ENCODE data around the gene MED9.
A peak's percentile ranks its signal among the peaks of the same experiment; 100 is the strongest.
"Not testable (repeated sequence)": the region's sequence is repeated elsewhere in the genome, so short reads cannot be mapped to it uniquely, and the experiment has no call there.

The MED9 gene

GRCh38 chr17:17445296-17445924 lies 31.4 kb upstream of the MED9 start:
- peaks cover 0 to 7% of the 10 kb centered on the region in 2 donors for H3K9me3 Mint-ChIP-seq
- DNase-seq (no peak), ATAC-seq (replicated peaks) (no peak)
- no peaks in the 10 kb centered on the region for H3K4me1 Mint-ChIP-seq (ENCODE audit: low read depth in 2 of 2)
- no peak overlapping the region for H3K4me3 Mint-ChIP-seq
- peaks cover 8 to 50% of the 10 kb centered on the region in 2 donors for H3K27me3 Mint-ChIP-seq
- no peak overlapping the region for H3K27ac Mint-ChIP-seq
- no peaks in the 10 kb centered on the region for H3K36me3 Mint-ChIP-seq (ENCODE audit: insufficient read depth)

- Mint-ChIP-seq H3K4me1 (ENCODE audit: low read depth in 2 of 2) (no peaks in the 10 kb centered on the region), H3K27ac (no peak overlapping the region), H3K4me3 (no peak overlapping the region), H3K27me3 (peaks cover 11 to 55% of the 10 kb centered on the region in 2 donors), H3K36me3 (ENCODE audit: insufficient read depth) (no peaks in the 10 kb centered on the region), H3K9me3 (peaks cover 0 to 7% of the 10 kb centered on the region in 2 donors)
- DNase-seq = no peak
- ATAC-seq (replicated peaks) = no peak
These were observed 30.7 kb upstream of the MED9 start for GRCh38 chr17:17445925-17446665.

GRCh38 chr17:17446666-17447155 lies 30.1 kb upstream of the MED9 start:
- peaks cover 11 to 55% of the 10 kb centered on the region in 2 donors for H3K27me3 Mint-ChIP-seq
- H3K27ac Mint-ChIP-seq = no peak overlapping the region
- ATAC-seq (replicated peaks) (no peak), DNase-seq (no peak)
- peaks cover 0 to 7% of the 10 kb centered on the region in 2 donors for H3K9me3 Mint-ChIP-seq
- no peaks in the 10 kb centered on the region for H3K36me3 Mint-ChIP-seq (ENCODE audit: insufficient read depth)
- H3K4me1 Mint-ChIP-seq (ENCODE audit: low read depth in 2 of 2) = no peaks in the 10 kb centered on the region
- no peak overlapping the region for H3K4me3 Mint-ChIP-seq

GRCh38 chr17:17447264-17447663 lies 29.5 kb upstream of the MED9 start:
- Mint-ChIP-seq H3K4me3 (no peak overlapping the region), H3K27me3 (peaks cover 11 to 55% of the 10 kb centered on the region in 2 donors), H3K27ac (no peak overlapping the region), H3K9me3 (peaks cover 0 to 7% of the 10 kb centered on the region in 2 donors), H3K36me3 (ENCODE audit: insufficient read depth) (no peaks in the 10 kb centered on the region), H3K4me1 (ENCODE audit: low read depth in 2 of 2) (no peaks in the 10 kb centered on the region)
- no peak for DNase-seq
- ATAC-seq (replicated peaks) = no peak

GRCh38 chr17:17448076-17448475 lies 28.7 kb upstream of the MED9 start:
- ATAC-seq (replicated peaks) (no peak), DNase-seq (no peak)
- Mint-ChIP-seq H3K4me3 (no peak overlapping the region), H3K27ac (no peak overlapping the region), H3K27me3 (peaks cover 11 to 55% of the 10 kb centered on the region in 2 donors), H3K4me1 (ENCODE audit: low read depth in 2 of 2) (no peaks in the 10 kb centered on the region), H3K36me3 (ENCODE audit: insufficient read depth) (no peaks in the 10 kb centered on the region), H3K9me3 (peaks cover 0 to 7% of the 10 kb centered on the region in 2 donors)

GRCh38 chr17:17448723-17449122 lies 28.1 kb upstream of the MED9 start:
- no peak overlapping the region for H3K27ac Mint-ChIP-seq
- no peaks in the 10 kb centered on the region for H3K36me3 Mint-ChIP-seq (ENCODE audit: insufficient read depth)
- peaks cover 0 to 7% of the 10 kb centered on the region in 2 donors for H3K9me3 Mint-ChIP-seq
- no peaks in the 10 kb centered on the region for H3K4me1 Mint-ChIP-seq (ENCODE audit: low read depth in 2 of 2)
- H3K4me3 Mint-ChIP-seq = no peak overlapping the region
- DNase-seq (no peak), ATAC-seq (replicated peaks) (no peak)
- peaks cover 11 to 56% of the 10 kb centered on the region in 2 donors for H3K27me3 Mint-ChIP-seq

- H3K36me3 Mint-ChIP-seq (ENCODE audit: insufficient read depth) = no peaks in the 10 kb centered on the region
- H3K4me3 Mint-ChIP-seq = no peak overlapping the region
- H3K4me1 Mint-ChIP-seq (ENCODE audit: low read depth in 2 of 2) = no peaks in the 10 kb centered on the region
- peaks cover 6 to 39% of the 10 kb centered on the region in 2 donors for H3K27me3 Mint-ChIP-seq
- H3K9me3 Mint-ChIP-seq = no peaks in the 10 kb centered on the region
- H3K27ac Mint-ChIP-seq = no peak overlapping the region
- ATAC-seq (replicated peaks) (no peak), DNase-seq (no peak)
These were observed 23.7 kb upstream of the MED9 start for GRCh38 chr17:17453088-17453487.

- ATAC-seq (replicated peaks) (no peak), DNase-seq (no peak)
- Mint-ChIP-seq H3K4me1 (ENCODE audit: low read depth in 2 of 2) (no peaks in the 10 kb centered on the region), H3K9me3 (no peaks in the 10 kb centered on the region), H3K4me3 (no peak overlapping the region), H3K27me3 (peaks cover 6 to 35% of the 10 kb centered on the region in 2 donors), H3K36me3 (ENCODE audit: insufficient read depth) (no peaks in the 10 kb centered on the region), H3K27ac (no peak overlapping the region)
These were observed 22.5 kb upstream of the MED9 start for GRCh38 chr17:17454276-17454675.

- H3K36me3 Mint-ChIP-seq (ENCODE audit: insufficient read depth); H3K9me3 Mint-ChIP-seq; H3K27ac Mint-ChIP-seq; DNase-seq; H3K4me1 Mint-ChIP-seq (ENCODE audit: low read depth in 2 of 2); ATAC-seq (replicated peaks); H3K4me3 Mint-ChIP-seq: not testable (repeated sequence)
- H3K27me3 Mint-ChIP-seq = peaks cover 6 to 31% of the 10 kb centered on the region in 2 donors
These were observed 22.1 kb upstream of the MED9 start for GRCh38 chr17:17454700-17455099.

- H3K4me3 Mint-ChIP-seq = no peak overlapping the region
- H3K27ac Mint-ChIP-seq = no peak overlapping the region
- H3K9me3 Mint-ChIP-seq = peaks cover 3 to 5% of the 10 kb centered on the region in 2 donors
- DNase-seq = no peak
- H3K27me3 Mint-ChIP-seq = peaks cover 5 to 26% of the 10 kb centered on the region in 2 donors
- no peaks in the 10 kb centered on the region for H3K36me3 Mint-ChIP-seq (ENCODE audit: insufficient read depth)
- H3K4me1 Mint-ChIP-seq (ENCODE audit: low read depth in 2 of 2) = no peaks in the 10 kb centered on the region
- ATAC-seq (replicated peaks) = no peak
These were observed 21.6 kb upstream of the MED9 start for GRCh38 chr17:17455173-17455572.

- Mint-ChIP-seq H3K27me3 (peaks cover 0 to 19% of the 10 kb centered on the region in 2 donors), H3K4me3 (no peak overlapping the region), H3K9me3 (peaks cover 4 to 8% of the 10 kb centered on the region in 2 donors), H3K36me3 (ENCODE audit: insufficient read depth) (no peaks in the 10 kb centered on the region), H3K27ac (no peak overlapping the region), H3K4me1 (ENCODE audit: low read depth in 2 of 2) (no peaks in the 10 kb centered on the region)
- ATAC-seq (replicated peaks) (no peak), DNase-seq (no peak)
These were observed 20.5 kb upstream of the MED9 start for GRCh38 chr17:17456251-17456650.

- no peak for DNase-seq
- ATAC-seq (replicated peaks) = no peak
- peaks cover 4 to 8% of the 10 kb centered on the region in 2 donors for H3K9me3 Mint-ChIP-seq
- no peaks in the 10 kb centered on the region for H3K36me3 Mint-ChIP-seq (ENCODE audit: insufficient read depth)
- H3K4me3 Mint-ChIP-seq = no peak overlapping the region
- H3K27ac Mint-ChIP-seq = no peak overlapping the region
- no peaks in the 10 kb centered on the region for H3K4me1 Mint-ChIP-seq (ENCODE audit: low read depth in 2 of 2)
- peaks cover 0 to 19% of the 10 kb centered on the region in 2 donors for H3K27me3 Mint-ChIP-seq
These were observed 19.1 kb upstream of the MED9 start for GRCh38 chr17:17457680-17458079.

- Mint-ChIP-seq H3K27ac (peak overlapping the region in 1 of 2 donors; percentile 0), H3K4me1 (ENCODE audit: low read depth in 2 of 2) (no peaks in the 10 kb centered on the region), H3K27me3 (peaks cover 13 to 25% of the 10 kb centered on the region in 2 donors), H3K4me3 (no peak overlapping the region), H3K9me3 (peaks cover 4 to 8% of the 10 kb centered on the region in 2 donors), H3K36me3 (ENCODE audit: insufficient read depth) (no peaks in the 10 kb centered on the region)
- ATAC-seq (replicated peaks) (no peak), DNase-seq (no peak)
These were observed 16.8 kb upstream of the MED9 start for GRCh38 chr17:17460038-17460437.

All from effector memory CD8-positive, alpha-beta T cell (primary cell).